GM12892 (cell line): ENCODE measurements around the gene DNAJC3.
"Not testable (repeated sequence)": the region's sequence is repeated elsewhere in the genome, so short reads cannot be mapped to it uniquely, and the experiment has no call there.

ENCODE experiments used
- POLR2A ChIP-seq: IDR thresholded peaks from 2 replicates; pipeline ENCODE4 v1.6.1; 2011; ENCODE audit warnings: low read depth, low read length, control low read depth
- POLR2AphosphoS5 ChIP-seq: IDR thresholded peaks from 2 replicates; pipeline ENCODE4 v1.6.1; 2011; ENCODE audit warnings: low read depth, low read length, control low read depth
- TAF1 ChIP-seq: IDR thresholded peaks from 2 replicates; pipeline ENCODE4 v1.6.1; 2011; ENCODE audit warnings: low read depth, mild to moderate bottlenecking, control low read depth, low read length, borderline replicate concordance

- not testable (repeated sequence) for TF ChIP-seq POLR2A, POLR2AphosphoS5, TAF1
Observed at GRCh38 chr13:95684960-95685359, 8.0 kb downstream of the DNAJC3 start.
